HCT116 (cell line): ENCODE measurements around the gene GBE1.

ENCODE experiments used
- CTCF ChIP-seq, 3 experiments: fragments of 200-600 bp in 1 of 3; sonication (generic) in 1 of 3; IDR thresholded peaks in 2 of 3; conservative IDR thresholded peaks in 1 of 3; 2 replicates each; pipeline ENCODE4 v1.5.1; 2012 to 2017; ENCODE audit warnings: low read depth in 2 of 3, low read length in 2 of 3, antibody characterized with exemption in 1 of 3, borderline replicate concordance in 1 of 3, control low read depth in 1 of 3, mild to moderate bottlenecking in 1 of 3, mixed read lengths in 1 of 3, mixed run types in 1 of 3, moderate library complexity in 1 of 3; ENCODE audit not compliant: insufficient read depth in 1 of 3
- TCF7L2 ChIP-seq: IDR thresholded peaks from 2 replicates; pipeline ENCODE4 v1.7.0; 2011; ENCODE audit warnings: borderline replicate concordance, inconsistent platforms; ENCODE audit not compliant: insufficient read depth, insufficient read length; ENCODE audit errors: extremely low read depth

GRCh38 chr3:81592101-81592500 lies 169.3 kb downstream of the GBE1 start:
- TF ChIP-seq TCF7L2 (no peak), CTCF (IDR thresholded peaks at IDR 0.05 in 2 of 3, conservative IDR thresholded peaks at IDR 0.05 in 1 of 3; ENCODE audit: borderline replicate concordance in 1 of 3, insufficient read depth in 1 of 3, low read depth in 2 of 3, low read length in 2 of 3) (no peak)
